Occipital lobe (tissue), 2 donors: Measurements from ENCODE around the gene ARHGAP45. TPM values are rescaled to one million over a fixed set of nuclear protein-coding genes. Genes with fewer than 3 reads are reported as not detected.
"Not testable (repeated sequence)": the region's sequence is repeated elsewhere in the genome, so short reads cannot be mapped to it uniquely, and the experiment has no call there.

Experiments
- DNase-seq: peaks from one replicate; lab custom pipeline; 2025; lab: John Stamatoyannopoulos, UW
- total RNA-seq: library from RNA; depleted of rRNA; stranded (reverse); fragments of >200 nt; gene quantifications from one replicate; pipeline ENCODE4 v1.2.3, GENCODE V29; 2014

The ARHGAP45 gene
- total RNA-seq, 1 donor from 2014 or later: 1.7 TPM

- peak; percentile 41 for DNase-seq
Observed at GRCh38 chr19:1104311-1105007, 37.5 kb downstream of the ARHGAP45 start.

- no peak for DNase-seq
Observed at GRCh38 chr19:1105008-1105872, 38.3 kb downstream of the ARHGAP45 start.

- DNase-seq: no peak
Observed at GRCh38 chr19:1105873-1106840, 39.2 kb downstream of the ARHGAP45 start.

GRCh38 chr19:1106841-1107660, 40.1 kb downstream of the ARHGAP45 start:
- DNase-seq: no peak

- DNase-seq: no peak
Observed at GRCh38 chr19:1107661-1108261, 40.8 kb downstream of the ARHGAP45 start.

- DNase-seq: no peak
Observed at GRCh38 chr19:1108291-1109031, 41.5 kb downstream of the ARHGAP45 start.

- DNase-seq: no peak
Observed at GRCh38 chr19:1109032-1109551, 42.1 kb downstream of the ARHGAP45 start.

- no peak for DNase-seq
Observed at GRCh38 chr19:1109697-1110671, 43.0 kb downstream of the ARHGAP45 start.

GRCh38 chr19:1110809-1111640, 44.1 kb downstream of the ARHGAP45 start:
- no peak for DNase-seq

- no peak for DNase-seq
Observed at GRCh38 chr19:1111641-1112267, 44.8 kb downstream of the ARHGAP45 start.

- no peak for DNase-seq
Observed at GRCh38 chr19:1112268-1113029, 45.5 kb downstream of the ARHGAP45 start.

GRCh38 chr19:1113030-1113985, 46.3 kb downstream of the ARHGAP45 start:
- DNase-seq: peak; percentile 87

GRCh38 chr19:1113986-1114483, 47.1 kb downstream of the ARHGAP45 start:
- no peak for DNase-seq

GRCh38 chr19:1114728-1115127, 47.8 kb downstream of the ARHGAP45 start:
- DNase-seq: not testable (repeated sequence)
